HepG2 (cell line): ENCODE results near the gene TEDC2. TPM values are rescaled to one million over a fixed set of nuclear protein-coding genes. Genes with fewer than 3 reads are reported as not detected.

Experiments
- ATAD3A ChIP-seq: sonication (generic); formaldehyde crosslinking; IDR thresholded peaks from 2 replicates; pipeline ENCODE4 v1.4.0; 2020; ENCODE audit warnings: missing genetic modification reagents
- BCL6 ChIP-seq: IDR thresholded peaks from 2 replicates; pipeline ENCODE4 v1.6.1; 2016; ENCODE audit warnings: missing genetic modification reagents, missing compliant biosample characterization
- ELK4 ChIP-seq: sonication (generic); formaldehyde crosslinking; IDR thresholded peaks from 2 replicates; pipeline ENCODE4 v1.9.0; 2021; ENCODE audit warnings: missing genetic modification reagents, borderline replicate concordance
- HOXA9 ChIP-seq: sonication (generic); formaldehyde crosslinking; IDR thresholded peaks from 2 replicates; pipeline ENCODE4 v1.8.1; 2022; ENCODE audit warnings: missing genetic modification reagents, mild to moderate bottlenecking, moderate library complexity, borderline replicate concordance
- IRF9 ChIP-seq: sonication (generic); formaldehyde crosslinking; IDR thresholded peaks from 2 replicates; pipeline ENCODE4 v1.8.0; 2022; ENCODE audit warnings: missing genetic modification reagents, mild to moderate bottlenecking, borderline replicate concordance
- MXD1 ChIP-seq: sonication (generic); formaldehyde crosslinking; IDR thresholded peaks from 2 replicates; pipeline ENCODE4 v1.4.0; 2020; ENCODE audit warnings: mild to moderate bottlenecking, missing genetic modification reagents
- RBFOX2 ChIP-seq: fragments of 200-400 bp; formaldehyde crosslinking; IDR thresholded peaks from 2 replicates; pipeline ENCODE4 v1.6.1; 2017; ENCODE audit warnings: low read depth, mild to moderate bottlenecking, low read length
- RNF219 ChIP-seq: sonication (generic); formaldehyde crosslinking; IDR thresholded peaks from 2 replicates; pipeline ENCODE4 v1.5.0; 2020; ENCODE audit warnings: mild to moderate bottlenecking, missing genetic modification reagents
- SALL2 ChIP-seq: sonication (generic); formaldehyde crosslinking; IDR thresholded peaks from 2 replicates; pipeline ENCODE4 v1.8.1; 2023; ENCODE audit warnings: mild to moderate bottlenecking, missing genetic modification reagents, inconsistent platforms
- SP2 ChIP-seq: sonication (generic); formaldehyde crosslinking; IDR thresholded peaks from 2 replicates; pipeline ENCODE4 v1.5.1; 2020; ENCODE audit warnings: mild to moderate bottlenecking, missing genetic modification reagents
- TCF7 ChIP-seq: sonication (generic); IDR thresholded peaks from 2 replicates; pipeline ENCODE4 v1.6.1; 2016; ENCODE audit warnings: antibody characterized with exemption, low read depth
- XRCC5 ChIP-seq: fragments of 200-400 bp; formaldehyde crosslinking; optimal IDR thresholded peaks from 2 replicates; pipeline ENCODE3; 2017; ENCODE audit warnings: mild to moderate bottlenecking, low read length
- ZFX ChIP-seq: sonication (generic); formaldehyde crosslinking; IDR thresholded peaks from 2 replicates; pipeline ENCODE4 v1.4.0; 2020; ENCODE audit warnings: mild to moderate bottlenecking, low read depth, missing genetic modification reagents, moderate library complexity
- ZNF232 ChIP-seq: sonication (generic); formaldehyde crosslinking; IDR thresholded peaks from 2 replicates; pipeline ENCODE4 v1.4.0; 2020; ENCODE audit warnings: missing genetic modification reagents, borderline replicate concordance
- ZNF564 ChIP-seq: sonication (generic); formaldehyde crosslinking; IDR thresholded peaks from 2 replicates; pipeline ENCODE4 v1.8.1; 2023; ENCODE audit warnings: mild to moderate bottlenecking, missing genetic modification reagents
- ZNF639 ChIP-seq: conservative IDR thresholded peaks from 2 replicates; pipeline ENCODE4 v1.6.1; 2018; ENCODE audit warnings: missing genetic modification reagents
- ZNF660 ChIP-seq: sonication (generic); formaldehyde crosslinking; IDR thresholded peaks from 2 replicates; pipeline ENCODE4 v1.5.1; 2020; ENCODE audit warnings: mild to moderate bottlenecking, low read depth, missing genetic modification reagents, borderline replicate concordance
- ZSCAN29 ChIP-seq: sonication (generic); formaldehyde crosslinking; conservative IDR thresholded peaks from 2 replicates; pipeline ENCODE4 v1.4.0; 2020; ENCODE audit warnings: mild to moderate bottlenecking, missing genetic modification reagents
- ZXDC ChIP-seq: sonication (generic); formaldehyde crosslinking; IDR thresholded peaks from 2 replicates; pipeline ENCODE4 v1.5.0; 2020; ENCODE audit warnings: mild to moderate bottlenecking, missing genetic modification reagents
- polyA plus RNA-seq, 8 experiments: library from polyadenylated mRNA; depleted of rRNA in 3 of 8; stranded (reverse) in 7 of 8; unstranded in 1 of 8; fragments of >200 nt; fragmentation: Illumina TruSeq in 4 of 8; extraction: Trizol in 4 of 8; gene quantifications; 2 replicates each; pipeline versions ENCODE4 v1.2.1 to v1.2.3, GENCODE V29; 2011 to 2016; ENCODE audit warnings: low read depth in 4 of 8, missing spikeins in 1 of 8, mixed read lengths in 1 of 8; ENCODE audit not compliant: insufficient read depth in 1 of 8
- total RNA-seq, 5 experiments: library from RNA; depleted of rRNA; stranded (reverse); fragments of >200 nt; fragmentation: Illumina TruSeq; extraction: Trizol; gene quantifications; 2 replicates each; pipeline ENCODE4 v1.2.3, GENCODE V29; 2016; ENCODE audit warnings: low read depth in 1 of 5

TEDC2 gene
- total and polyA plus RNA-seq, 2 of the 13 experiments (the other 11 are each of a cell fraction or from before 2014, with no cell fraction given): 6.2 to 24.4 TPM

GRCh38 chr16:2473999-2474876 is 14.3 kb downstream of the TEDC2 start (continued):
- TF ChIP-seq ELK4 (CRISPR knock-in tag) (0 out of 2 replicates have a peak, but pooled peaks have one; percentile 12), SP2 (CRISPR knock-in tag) (0 out of 2 replicates have a peak, but pooled peaks have one; percentile 10), ZNF660 (CRISPR knock-in tag) (no peak), ZSCAN29 (CRISPR knock-in tag) (peak; percentile 98), ATAD3A (CRISPR knock-in tag) (no peak), SALL2 (CRISPR knock-in tag) (peak; percentile 9; the same call in 1 of the 2 replicates), ZXDC (CRISPR knock-in tag) (peak; percentile 15; the same call in 1 of the 2 replicates), TCF7 (no peak), ZNF232 (peak; percentile 37; the same call in 1 of the 2 replicates), IRF9 (peak; percentile 49; the same call in 1 of the 2 replicates), BCL6 (CRISPR knock-in tag) (no peak), RBFOX2 (peak; percentile 70), XRCC5 (peak; percentile 7), MXD1 (peak; percentile 21; the same call in 1 of the 2 replicates), RNF219 (CRISPR knock-in tag) (no peak), ZNF639 (no peak), ZFX (0 out of 2 replicates have a peak, but pooled peaks have one; percentile 40), ZNF564 (peak; percentile 57), HOXA9 (CRISPR knock-in tag) (peak; percentile 85; the same call in 1 of the 2 replicates)
